ENCODE data around the gene TNFRSF1B.
"Not testable (repeated sequence)": the region's sequence is repeated elsewhere in the genome, so short reads cannot be mapped to it uniquely, and the experiment has no call there.

TNFRSF1B gene

GRCh38 chr1:12194666-12195216 lies 27.9 kb downstream of the TNFRSF1B start:
- DNase-seq = peak in 2 of 3 donors; percentile 36 to 46

GRCh38 chr1:12195416-12195815 lies 28.6 kb downstream of the TNFRSF1B start:
- no peak for DNase-seq

GRCh38 chr1:12196641-12197482 lies 30.1 kb downstream of the TNFRSF1B start:
- peak; percentile 86 to 89 (median 88) for DNase-seq

- DNase-seq = no peak
Observed at GRCh38 chr1:12197483-12197880, 30.7 kb downstream of the TNFRSF1B start.

- no peak for DNase-seq
Observed at GRCh38 chr1:12200208-12200607, 33.4 kb downstream of the TNFRSF1B start.

GRCh38 chr1:12201352-12202189 lies 34.8 kb downstream of the TNFRSF1B start:
- no peak for DNase-seq

GRCh38 chr1:12202190-12202497 lies 35.4 kb downstream of the TNFRSF1B start:
- DNase-seq = no peak

GRCh38 chr1:12202577-12202976 lies 35.8 kb downstream of the TNFRSF1B start:
- no peak for DNase-seq

GRCh38 chr1:12203216-12204007 lies 36.6 kb downstream of the TNFRSF1B start:
- no peak for DNase-seq

- no peak for DNase-seq
Observed at GRCh38 chr1:12204140-12204539, 37.3 kb downstream of the TNFRSF1B start.

GRCh38 chr1:12204754-12205658 lies 38.2 kb downstream of the TNFRSF1B start:
- no peak for DNase-seq

GRCh38 chr1:12206238-12206637 lies 39.4 kb downstream of the TNFRSF1B start:
- DNase-seq = no peak

GRCh38 chr1:12206792-12207424 lies 40.1 kb downstream of the TNFRSF1B start:
- DNase-seq = no peak

- no peak for DNase-seq
Observed at GRCh38 chr1:12208271-12208670, 41.5 kb downstream of the TNFRSF1B start.

GRCh38 chr1:12208764-12209494 lies 42.1 kb downstream of the TNFRSF1B start:
- DNase-seq = peak; percentile 80 to 88 (median 85)

GRCh38 chr1:12209495-12209832 lies 42.7 kb downstream of the TNFRSF1B start:
- DNase-seq = no peak

GRCh38 chr1:12215118-12215961 lies 48.5 kb downstream of the TNFRSF1B start:
- DNase-seq = no peak

GRCh38 chr1:12219800-12220199 lies 53.0 kb downstream of the TNFRSF1B start:
- no peak for DNase-seq

GRCh38 chr1:12220890-12221289 lies 54.1 kb downstream of the TNFRSF1B start:
- DNase-seq = peak in 2 of 3 donors; percentile 27 to 64

- DNase-seq = not testable (repeated sequence)
Observed at GRCh38 chr1:12222700-12223099, 55.9 kb downstream of the TNFRSF1B start.

Data from suppressor macrophage treated with lipopolysaccharide for 1 hour (primary cell).